HG03342 (cell line): ENCODE measurements around the gene GDPD3.
A peak's percentile ranks its signal among the peaks of the same experiment; 100 is the strongest.

Experiments used
- ATAC-seq: cut with Tn5 transposase; IDR thresholded peaks from one replicate; pipeline ENCODE4 v1.9.1; 2021; ENCODE audit warnings: mild to moderate bottlenecking, moderate library complexity; ENCODE audit not compliant: unreplicated experiment

Gene GDPD3

DNA sequence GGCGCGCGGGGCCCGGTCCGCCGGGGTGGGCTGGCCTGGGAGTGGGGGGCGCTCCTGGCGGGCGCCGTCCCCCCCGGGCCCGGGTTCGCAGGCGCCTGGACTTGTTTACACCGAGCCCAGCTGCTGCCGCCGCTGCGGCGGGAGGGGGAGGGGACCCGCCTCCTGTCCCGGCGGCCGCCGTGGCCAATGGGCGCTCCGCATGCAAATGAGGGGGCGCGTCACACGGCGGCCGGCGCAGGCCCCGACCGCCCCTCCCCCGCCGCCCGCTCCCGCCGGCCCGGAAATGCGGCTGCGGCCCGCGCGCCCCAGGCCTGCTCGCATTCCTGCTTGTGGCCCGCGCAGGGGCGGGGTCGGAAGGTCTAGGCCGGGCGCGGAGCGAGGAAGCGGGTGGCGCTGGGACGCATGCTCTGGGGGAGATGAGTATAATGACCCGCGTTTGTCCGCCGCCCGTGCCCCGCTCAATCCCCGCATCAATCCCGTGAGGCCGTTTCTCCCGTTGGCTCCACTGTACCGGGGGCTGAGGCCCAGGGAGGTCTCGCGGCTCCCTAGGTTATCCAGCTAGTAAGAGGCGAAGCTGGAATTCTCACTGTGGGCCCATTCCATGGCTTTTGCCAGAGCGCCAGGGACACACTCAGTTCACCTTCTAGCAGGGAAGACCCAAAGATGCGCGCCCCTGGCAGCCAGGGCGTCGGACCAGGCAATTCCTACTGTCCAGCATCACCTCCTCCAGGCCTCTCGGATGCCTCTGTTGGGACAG is 17.1 kb downstream of the GDPD3 start, which contains the start of gene YPEL3:
YPEL3 (minus strand) TSS at position 109 of the 757 bp plus-strand sequence. CDS start 731 bp downstream, outside the sequence.
- ATAC-seq: peak; percentile 49

DNA sequence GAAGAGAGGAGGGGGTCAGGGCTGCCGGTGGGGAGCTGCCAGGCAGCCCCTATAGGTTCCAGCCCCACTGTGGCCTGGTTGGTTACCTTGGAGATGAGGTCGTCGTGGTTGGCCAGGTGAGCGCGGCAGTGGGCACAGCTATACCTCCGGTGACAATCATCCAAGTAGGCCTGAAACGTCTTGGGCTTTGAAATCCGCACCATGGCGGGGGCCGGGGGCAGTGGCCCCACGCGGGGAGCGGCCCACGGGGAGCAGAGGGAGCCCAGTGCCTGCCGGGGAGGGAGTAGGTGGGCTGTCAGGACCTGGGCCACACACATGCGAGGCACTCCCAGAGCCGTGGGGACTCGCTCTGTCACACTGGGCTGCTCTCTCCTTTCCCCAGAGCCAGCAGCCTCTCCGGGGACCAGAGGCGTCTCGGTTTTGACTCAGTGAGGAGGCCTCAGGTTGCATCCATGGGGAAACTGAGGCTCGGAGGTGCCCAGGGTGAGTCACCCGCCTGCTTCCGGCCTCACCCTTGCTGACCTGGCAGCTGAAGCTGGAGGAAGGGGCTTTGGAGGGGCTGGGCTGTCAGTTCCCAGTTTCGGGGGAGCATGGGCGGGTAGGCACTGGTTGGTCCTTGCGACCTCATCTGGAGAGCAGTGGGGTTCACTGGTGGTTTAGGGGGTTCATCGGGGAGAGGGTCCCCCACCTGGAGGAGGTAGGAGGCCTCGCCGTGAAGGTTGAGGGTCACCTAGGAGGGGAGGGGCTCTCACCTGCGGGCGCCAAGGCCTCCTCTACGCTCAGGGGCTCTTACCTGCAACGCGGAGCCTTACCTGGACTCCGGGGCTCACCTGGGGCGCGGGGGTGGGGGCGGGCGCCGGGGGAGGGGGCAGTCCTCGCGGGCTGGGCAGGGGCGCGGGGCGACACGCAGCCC is 17.9 kb downstream of the GDPD3 start:
- no peak for ATAC-seq

DNA sequence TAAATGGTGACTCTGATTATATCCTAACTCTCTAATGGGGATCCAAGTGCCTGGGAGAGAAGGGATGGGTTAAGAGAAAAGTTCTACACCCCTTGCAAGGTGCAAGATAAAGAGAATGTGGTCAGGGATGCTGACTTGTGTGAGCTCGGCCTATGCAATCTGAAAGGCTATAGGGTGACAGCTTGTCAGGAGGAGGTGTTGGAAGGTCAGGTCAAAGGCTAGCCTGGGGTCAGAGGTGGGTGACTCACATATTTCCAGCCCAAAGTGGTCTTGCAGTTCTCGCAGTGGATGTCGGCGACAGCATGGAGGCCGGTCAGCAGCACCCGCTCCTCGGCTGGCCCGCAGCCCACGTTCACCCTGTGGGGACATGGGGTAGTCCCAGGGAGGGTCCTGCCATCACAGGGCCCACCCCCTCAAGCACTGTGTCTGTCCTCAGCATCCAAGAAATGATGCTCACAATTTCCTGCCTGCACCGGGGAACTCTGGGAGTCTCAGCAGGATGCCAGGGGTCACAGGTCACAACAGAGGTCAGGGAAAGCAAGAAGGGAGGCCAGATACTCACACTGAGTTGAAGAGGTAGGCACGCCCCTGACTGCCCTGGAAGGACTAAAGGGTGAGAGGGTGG is 18.7 kb downstream of the GDPD3 start:
- ATAC-seq: no peak

DNA sequence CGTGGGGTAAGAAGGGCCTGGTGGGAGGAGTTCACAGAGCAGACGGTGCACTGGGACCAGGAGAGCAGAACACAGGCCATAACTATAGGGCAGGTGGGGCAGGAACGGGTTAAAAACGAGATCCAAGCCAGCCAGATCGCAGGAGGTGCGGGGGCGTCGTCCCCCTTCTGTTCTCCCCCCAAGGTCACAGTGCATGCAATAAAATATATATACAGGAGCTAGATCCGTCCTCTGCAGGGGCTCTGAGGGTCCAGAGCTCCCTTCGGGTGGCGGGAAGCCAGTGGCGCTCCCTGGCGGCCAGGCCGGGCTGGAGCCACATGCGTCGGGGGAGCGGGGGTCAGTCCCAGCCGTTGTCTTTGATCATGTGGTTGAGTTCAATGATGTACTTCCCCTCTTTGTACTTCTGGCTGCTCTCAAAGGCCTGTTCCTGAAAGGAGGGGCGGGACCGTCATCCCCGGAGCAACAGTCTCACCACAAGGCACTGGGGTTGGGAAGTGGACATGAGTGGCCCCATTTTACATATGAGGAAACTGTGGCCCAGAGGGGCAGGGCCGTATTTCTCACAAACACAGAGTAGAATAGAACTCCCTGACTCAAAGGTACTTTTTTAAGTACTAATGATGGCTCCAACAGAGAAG is 20.8 kb downstream of the GDPD3 start:
- ATAC-seq: peak; percentile 44

DNA sequence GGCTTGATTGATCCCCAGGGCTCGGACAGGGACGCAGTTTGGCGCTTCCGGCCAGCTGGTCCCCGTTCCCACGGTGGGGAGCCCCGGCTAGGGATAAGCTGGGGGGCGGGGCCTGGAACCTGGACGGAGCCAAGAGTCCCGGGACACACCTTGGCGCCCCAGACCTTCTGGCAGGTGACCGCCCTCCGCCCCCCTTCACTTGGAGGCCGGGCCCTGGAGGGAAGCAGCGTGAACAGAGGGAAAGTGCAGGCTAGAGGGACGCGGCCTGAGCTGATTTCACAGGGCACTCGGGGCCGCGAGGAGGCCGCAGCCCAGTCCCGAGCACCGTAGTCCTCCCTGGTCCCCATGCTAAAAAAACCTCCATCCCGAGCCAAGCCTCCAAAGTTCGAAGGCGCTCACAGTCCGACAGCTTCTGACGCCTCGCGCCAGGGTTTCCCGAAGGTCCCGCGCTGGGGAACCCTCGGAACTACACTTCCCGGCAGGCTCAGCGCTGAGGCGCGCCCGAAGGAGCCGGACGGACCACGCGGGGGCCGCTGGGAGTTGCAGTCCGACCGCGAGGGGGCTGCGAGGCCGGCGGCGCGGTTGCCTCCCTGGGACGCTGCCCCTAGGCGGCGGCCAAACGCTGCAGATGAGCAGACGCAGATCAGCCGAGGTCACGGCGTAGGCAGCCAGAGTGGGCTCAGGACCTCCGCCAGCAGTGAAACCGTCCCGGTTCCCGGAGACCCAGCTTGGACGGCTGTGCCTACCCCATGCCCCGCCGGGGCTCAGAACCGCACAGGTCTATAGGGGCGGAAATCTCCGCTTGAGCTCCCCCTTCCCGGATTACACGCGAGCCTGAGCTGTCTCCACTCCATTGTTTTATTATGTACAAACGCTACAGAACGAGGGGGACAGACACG is 21.6 kb downstream of the GDPD3 start, which contains the start of gene TBX6:
TBX6 (minus strand) TSS at position 451 of the 899 bp plus-strand sequence. CDS start 731 bp downstream, outside the sequence.
- peak; percentile 68 for ATAC-seq

DNA sequence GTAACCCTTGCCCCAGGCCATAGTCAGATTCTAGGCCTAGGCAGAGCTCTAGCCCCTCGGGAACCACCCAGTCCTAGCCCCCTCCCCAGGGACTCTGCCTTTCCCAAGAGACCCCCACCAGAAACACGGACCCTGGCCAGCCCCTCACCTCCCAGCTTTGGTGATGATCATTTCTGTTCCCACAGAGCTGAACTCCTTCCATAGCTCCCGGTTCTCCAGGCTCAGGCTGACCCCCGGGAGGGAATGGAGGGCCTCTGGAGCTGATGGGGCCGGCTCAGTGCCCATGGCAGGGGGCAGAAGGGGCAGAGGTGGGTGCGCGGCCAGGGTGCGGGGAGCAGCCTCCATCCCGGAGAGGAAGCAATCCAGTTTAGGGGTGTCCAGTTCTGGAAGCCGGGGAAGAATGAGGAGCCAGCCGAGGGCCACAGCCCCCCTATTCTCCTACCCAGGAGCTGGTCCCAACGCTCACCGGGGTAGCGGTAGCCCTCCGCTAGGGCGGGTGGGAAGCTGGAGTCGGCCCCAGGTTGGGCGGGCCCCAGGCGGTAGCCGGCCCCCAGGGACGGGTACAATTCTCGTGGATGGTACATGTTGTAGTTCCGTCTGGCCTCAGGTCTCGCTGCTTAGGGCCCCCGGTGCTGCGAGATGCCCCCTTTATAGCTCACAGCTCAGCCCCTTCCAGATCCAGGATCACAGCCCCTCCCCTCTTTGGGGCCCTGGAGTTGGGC is 22.6 kb downstream of the GDPD3 start:
- ATAC-seq: no peak

DNA sequence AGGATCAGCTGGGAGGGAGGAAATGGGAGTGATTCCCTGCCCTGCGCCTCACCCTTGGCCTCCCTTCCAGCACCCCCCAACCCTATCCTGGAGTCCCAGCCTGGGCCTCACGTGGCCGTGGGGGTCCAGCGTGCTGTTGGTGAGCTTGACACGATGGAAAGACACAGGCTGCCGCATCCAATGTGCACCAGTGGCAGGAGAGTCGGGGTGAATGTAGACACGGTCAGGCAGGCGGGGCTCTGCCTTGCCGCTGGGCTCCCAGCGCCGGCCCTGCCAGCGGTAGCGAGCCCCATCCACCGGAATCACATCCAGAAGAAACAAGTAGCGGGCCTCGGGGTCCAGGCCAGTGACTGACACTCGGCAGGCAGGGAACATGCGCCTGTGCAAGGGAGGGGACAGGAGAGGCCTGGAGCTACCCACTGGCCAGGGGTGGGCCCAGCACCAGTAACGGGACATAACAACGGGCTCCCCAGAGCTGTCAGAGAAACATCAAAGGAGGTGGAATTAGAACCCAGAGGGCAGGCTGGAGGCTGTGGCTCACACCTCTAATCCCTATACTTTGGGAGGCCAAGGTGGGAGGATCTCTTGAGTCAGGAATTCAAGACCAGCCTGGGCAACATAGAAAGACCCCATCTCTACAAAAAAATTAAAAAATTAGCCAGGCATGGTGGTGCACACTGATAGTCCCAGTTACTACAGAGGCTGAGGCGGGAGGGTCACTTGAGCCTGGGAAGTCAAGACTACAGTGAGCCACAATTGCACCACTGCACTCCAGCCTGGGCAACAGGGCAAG is 24.3 kb downstream of the GDPD3 start:
- ATAC-seq: no peak

DNA sequence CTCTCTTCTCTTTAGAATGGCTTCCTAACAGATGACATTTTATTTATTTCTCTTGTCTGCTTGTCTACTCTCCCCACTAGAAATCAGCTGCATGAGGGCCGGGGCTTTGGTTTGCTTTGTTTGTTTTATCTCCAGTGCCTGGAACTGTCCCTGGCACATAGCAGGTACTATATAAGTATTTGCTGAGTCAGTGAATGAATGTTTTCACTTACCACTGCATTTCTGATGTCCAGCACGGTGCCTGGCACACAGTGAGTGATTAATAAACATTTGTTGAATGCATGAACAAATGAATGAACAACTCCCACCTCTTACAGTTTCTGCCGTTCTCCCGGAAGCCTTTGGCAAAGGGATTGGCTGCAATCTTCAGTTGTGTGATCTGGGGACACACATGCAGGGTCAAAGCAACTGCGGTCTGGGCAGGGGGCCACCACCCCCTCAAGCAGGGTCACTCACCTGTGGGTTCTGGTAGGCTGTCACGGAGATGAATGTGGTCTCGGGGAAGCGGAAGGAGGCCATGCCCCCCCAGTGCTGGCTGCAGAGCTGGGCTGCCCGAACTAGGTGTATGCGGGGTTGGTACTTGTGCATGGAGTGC is 25.0 kb downstream of the GDPD3 start:
- no peak for ATAC-seq

DNA sequence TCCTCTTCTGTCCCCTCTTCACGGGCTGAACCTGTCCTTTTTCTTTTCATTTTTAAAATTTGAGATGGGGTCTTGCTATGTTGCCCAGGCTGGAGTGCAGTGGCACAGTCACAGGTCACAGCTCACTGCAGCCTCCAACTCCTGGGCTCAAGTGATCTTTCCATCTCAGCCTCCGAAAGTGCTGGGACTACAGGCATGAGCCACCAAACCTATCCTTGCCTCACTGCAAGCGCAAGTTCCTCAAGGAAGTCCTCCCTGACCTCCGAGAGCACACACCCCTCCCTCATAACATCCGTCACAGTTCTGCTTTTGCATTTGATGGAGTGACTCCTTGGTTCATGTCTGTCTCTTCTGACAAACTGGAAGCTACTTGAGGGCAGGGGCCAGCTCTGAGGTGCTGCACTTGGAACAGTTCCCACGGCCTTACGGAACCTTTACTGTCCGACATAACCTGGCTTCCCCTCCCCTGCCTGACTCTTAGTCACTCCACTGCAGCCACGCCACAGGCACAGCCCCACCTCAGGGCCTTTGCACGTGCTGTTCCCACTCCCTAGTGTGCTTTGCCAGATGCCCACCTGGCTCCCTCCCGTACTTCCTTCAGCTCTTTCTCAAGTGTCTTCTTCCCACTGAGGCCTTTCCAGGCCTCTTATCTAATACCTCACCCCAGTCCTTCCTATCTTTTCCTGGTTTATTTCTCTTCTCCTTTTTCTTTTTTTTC is 26.0 kb downstream of the GDPD3 start:
- ATAC-seq: no peak

DNA sequence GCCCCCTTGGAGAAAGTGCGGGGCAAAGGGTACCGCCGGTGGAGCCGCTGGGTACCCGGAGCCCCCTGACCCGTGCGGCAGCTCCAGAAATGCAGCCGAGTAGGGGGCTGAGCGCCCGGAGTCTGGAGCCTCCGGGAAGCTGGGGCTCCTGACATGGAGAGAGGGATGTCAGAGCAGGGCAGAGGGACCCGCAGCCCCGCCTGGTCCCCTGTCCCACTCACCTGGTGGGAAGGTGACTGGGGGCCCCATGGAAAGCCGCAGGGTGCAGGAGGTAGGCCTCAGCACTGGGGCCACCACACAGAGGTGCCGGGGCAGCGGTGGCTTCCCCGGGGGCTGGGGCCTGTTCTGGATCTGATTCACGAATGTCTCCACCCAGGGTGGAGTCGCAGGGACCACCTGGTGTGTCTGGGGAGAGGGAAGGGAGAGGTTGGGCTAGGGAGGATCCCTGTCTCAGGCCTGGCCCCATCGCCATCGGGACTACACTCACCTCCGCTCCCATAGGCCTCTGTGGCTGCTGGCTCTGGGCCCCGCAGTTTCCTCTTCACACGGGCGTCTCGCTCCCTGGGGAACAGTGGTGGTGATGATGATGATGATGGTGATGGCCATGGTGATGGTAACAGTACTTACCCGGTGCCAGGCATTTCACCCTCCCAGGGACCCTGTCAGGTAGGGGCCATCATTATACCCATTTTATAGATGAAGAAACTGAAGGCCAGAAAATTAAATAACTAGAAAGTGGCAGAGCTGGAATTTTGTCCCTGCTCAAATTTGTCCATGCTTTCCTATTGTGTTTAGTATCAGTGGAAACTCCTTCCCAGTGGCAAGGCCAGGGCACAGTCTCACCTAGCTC is 26.8 kb downstream of the GDPD3 start:
- ATAC-seq: no peak

DNA sequence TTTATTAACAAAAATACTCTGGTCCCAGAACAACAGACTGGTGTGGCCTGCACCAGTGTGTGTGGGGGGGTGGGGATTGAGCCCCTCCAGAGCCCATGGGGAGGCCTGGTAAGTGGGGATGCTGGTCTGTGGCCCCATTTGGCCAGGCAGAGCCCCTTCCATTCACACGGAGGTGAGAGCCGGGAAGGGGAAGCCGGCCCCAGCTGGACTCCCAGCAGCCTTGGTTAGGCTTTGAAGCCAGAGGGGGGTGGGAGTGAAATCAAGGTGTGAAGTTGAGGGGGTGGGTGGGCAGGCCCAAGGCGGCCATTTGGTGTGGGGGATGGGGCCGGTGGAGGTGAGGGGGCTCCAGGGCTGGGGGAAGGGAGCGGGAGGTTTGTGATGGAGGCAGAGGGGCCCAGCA is 27.5 kb downstream of the GDPD3 start:
- ATAC-seq: no peak

DNA sequence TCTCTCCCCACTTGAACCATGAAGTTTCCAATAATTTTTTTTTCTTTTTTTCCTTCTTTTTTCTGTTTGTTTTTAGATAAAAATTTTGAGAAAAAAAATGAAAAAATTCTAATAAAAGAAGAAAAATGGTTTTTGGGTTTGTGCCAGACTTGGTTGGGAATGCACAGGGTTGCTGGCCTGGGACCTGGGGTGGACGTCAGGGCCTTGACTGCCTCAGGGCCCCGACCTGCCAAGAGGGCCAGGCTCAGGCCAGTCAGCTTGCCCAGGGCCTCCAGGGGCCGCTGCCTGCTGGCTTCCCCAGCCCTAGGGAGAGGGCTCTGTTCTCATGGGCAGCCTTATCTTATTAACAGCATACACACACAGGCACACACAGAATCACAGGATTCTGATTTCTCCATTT is 28.1 kb downstream of the GDPD3 start:
- ATAC-seq: no peak

DNA sequence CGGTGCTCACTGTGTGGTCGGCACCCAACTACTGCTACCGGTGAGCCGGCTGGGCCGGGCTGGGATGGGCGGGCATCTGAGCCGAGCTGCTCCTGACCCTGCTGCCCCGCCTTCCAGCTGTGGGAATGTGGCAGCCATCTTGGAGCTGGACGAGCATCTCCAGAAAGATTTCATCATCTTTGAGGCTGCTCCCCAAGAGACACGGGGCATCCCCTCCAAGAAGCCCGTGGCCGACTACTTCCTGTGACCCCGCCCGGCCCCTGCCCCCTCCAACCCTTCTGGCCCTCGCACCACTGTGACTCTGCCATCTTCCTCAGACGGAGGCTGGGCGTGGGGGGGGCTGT is 28.5 kb downstream of the GDPD3 start:
- ATAC-seq: no peak

DNA sequence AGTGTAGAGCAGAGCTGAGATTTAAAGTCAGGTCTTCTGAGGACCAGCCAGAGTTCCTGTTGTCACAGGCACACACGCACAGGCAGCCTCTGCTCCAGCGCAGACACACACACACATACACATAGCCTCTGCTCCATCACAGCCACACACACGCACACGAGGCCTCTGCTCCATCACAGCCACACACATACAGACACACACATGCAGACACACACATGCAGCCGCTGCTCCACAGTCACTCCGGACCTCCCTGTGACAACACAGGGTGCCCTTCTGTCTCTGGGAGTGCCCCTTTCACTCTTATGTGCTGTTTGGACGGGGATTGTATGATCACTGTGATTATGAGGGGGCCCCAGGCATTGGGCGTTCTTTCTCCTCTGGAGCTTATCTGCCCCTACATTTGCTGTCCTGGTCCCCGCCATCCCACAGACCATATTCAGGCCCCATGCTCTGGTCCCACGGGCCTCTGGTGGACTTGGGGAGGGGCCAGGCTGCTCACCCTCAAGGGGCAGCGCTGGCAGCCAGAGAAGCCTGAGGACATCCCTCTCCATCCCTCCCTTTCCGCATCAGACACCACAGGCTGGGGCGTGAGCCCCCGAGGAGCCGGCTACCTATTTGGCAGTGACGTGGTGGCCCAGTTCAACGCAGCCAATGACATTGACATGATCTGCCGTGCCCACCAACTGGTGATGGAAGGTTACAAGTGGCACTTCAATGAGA is 29.1 kb downstream of the GDPD3 start:
- no peak for ATAC-seq

DNA sequence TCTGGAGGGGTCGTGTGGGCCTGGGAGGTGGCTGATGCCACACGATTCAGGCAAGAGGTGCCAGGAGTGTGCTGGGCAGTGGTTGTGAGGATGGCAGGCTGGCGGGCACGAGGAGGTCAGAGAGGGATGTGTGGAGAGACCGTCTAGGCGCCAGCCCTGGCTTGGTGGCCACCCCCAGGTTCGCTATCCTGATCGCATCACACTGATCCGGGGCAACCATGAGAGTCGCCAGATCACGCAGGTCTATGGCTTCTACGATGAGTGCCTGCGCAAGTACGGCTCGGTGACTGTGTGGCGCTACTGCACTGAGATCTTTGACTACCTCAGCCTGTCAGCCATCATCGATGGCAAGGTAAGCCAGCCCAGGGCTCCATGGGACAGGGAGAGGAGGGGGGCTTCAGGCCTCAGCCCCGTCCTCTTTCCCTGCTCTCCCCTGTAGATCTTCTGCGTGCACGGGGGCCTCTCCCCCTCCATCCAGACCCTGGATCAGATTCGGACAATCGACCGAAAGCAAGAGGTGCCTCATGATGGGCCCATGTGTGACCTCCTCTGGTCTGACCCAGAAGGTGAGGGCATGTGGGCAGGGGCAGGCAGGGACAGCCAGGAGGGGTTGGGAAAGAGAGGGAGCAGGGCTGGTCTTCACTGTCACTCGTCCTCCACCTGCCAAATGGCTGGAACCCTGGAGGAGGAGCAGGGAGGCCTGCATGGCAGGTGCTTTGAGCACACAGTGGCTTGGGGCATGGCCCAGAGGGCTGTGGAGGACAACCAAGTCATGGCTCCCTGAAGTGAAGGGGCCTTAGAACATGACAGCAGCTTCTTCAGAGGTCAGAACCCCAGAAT is 29.9 kb downstream of the GDPD3 start:
- no peak for ATAC-seq
